Mesenchymal stem cell (in vitro differentiated cells and primary cell): ENCODE data around the gene TREX2.

Experiments
- DNase-seq: peaks from one replicate; pipeline ENCODE4 v3.0.0-alpha.2; 2013
- H2AFZ ChIP-seq: one replicate; pipeline ENCODE4 v1.6.1; 2013; ENCODE audit warnings: low read depth, mild to moderate bottlenecking, control low read depth, inconsistent platforms, low read length, moderate library complexity
- H2AK5ac ChIP-seq: 2 replicates; pipeline ENCODE4 v1.6.1; 2013; ENCODE audit warnings: low read length, moderate library complexity, mild to moderate bottlenecking, inconsistent platforms; ENCODE audit not compliant: severe bottlenecking
- H2BK120ac ChIP-seq: one replicate; pipeline ENCODE4 v1.6.1; 2013; ENCODE audit warnings: low read depth, mild to moderate bottlenecking, inconsistent platforms, low read length, moderate library complexity
- H2BK12ac ChIP-seq, 2 experiments: one replicate each; pipeline ENCODE4 v1.6.1; 2013; ENCODE audit warnings: inconsistent platforms in 2 of 2, low read length in 2 of 2, mild to moderate bottlenecking in 2 of 2, moderate library complexity in 2 of 2, control low read depth in 1 of 2
- H2BK15ac ChIP-seq: one replicate; pipeline ENCODE4 v1.6.1; 2013; ENCODE audit warnings: mild to moderate bottlenecking, low read depth, inconsistent platforms; ENCODE audit not compliant: poor library complexity, severe bottlenecking
- H2BK5ac ChIP-seq: 2 replicates; pipeline ENCODE4 v1.6.1; 2013; ENCODE audit warnings: low read depth, mild to moderate bottlenecking, low read length, control low read depth, inconsistent platforms; ENCODE audit not compliant: poor library complexity, severe bottlenecking
- H3K14ac ChIP-seq, 2 experiments: one replicate each; pipeline ENCODE4 v1.6.1; 2013; ENCODE audit warnings: inconsistent platforms in 2 of 2, low read length in 2 of 2, control low read depth in 1 of 2, mild to moderate bottlenecking in 1 of 2, moderate library complexity in 1 of 2
- H3K18ac ChIP-seq, 2 experiments: one replicate each; pipeline ENCODE4 v1.6.1; 2013; ENCODE audit warnings: inconsistent platforms in 2 of 2, low read length in 2 of 2, control low read depth in 1 of 2, low read depth in 1 of 2, mild to moderate bottlenecking in 1 of 2
- H3K23ac ChIP-seq, 2 experiments: one replicate each; pipeline ENCODE4 v1.6.1; 2013; ENCODE audit warnings: inconsistent platforms in 2 of 2, low read length in 2 of 2, mild to moderate bottlenecking in 2 of 2, moderate library complexity in 2 of 2, control low read depth in 1 of 2
- H3K27ac ChIP-seq: 2 replicates; pipeline ENCODE4 v1.5.1; 2013; ENCODE audit warnings: mild to moderate bottlenecking, moderate library complexity, low read length, control low read depth, inconsistent platforms; ENCODE audit not compliant: poor library complexity, severe bottlenecking
- H3K27me3 ChIP-seq, 2 experiments: 2 replicates each; pipeline versions ENCODE4 v1.6.1 to v1.7.0; 2013; ENCODE audit warnings: low read length in 2 of 2, mild to moderate bottlenecking in 2 of 2, moderate library complexity in 2 of 2, control low read depth in 1 of 2, inconsistent platforms in 1 of 2; ENCODE audit not compliant: control insufficient read depth in 1 of 2, insufficient read depth in 1 of 2
- H3K36me3 ChIP-seq, 2 experiments: 2 replicates each; pipeline versions ENCODE4 v1.6.1 to v1.7.0; 2013; ENCODE audit warnings: low read length in 2 of 2, control low read depth in 1 of 2, inconsistent platforms in 1 of 2, low read depth in 1 of 2, mild to moderate bottlenecking in 1 of 2; ENCODE audit not compliant: insufficient read depth in 2 of 2, control insufficient read depth in 1 of 2
- H3K4ac ChIP-seq, 2 experiments: one replicate each; pipeline ENCODE4 v1.6.1; 2013; ENCODE audit warnings: inconsistent platforms in 2 of 2, low read length in 2 of 2, mild to moderate bottlenecking in 2 of 2, moderate library complexity in 2 of 2, control low read depth in 1 of 2, low read depth in 1 of 2
- H3K4me1 ChIP-seq: 2 replicates; pipeline ENCODE4 v1.6.1; 2013; ENCODE audit warnings: low read depth, low read length, control low read depth; ENCODE audit not compliant: control insufficient read depth, insufficient read depth
- H3K4me2 ChIP-seq: 2 replicates; pipeline ENCODE4 v1.6.1; 2013; ENCODE audit warnings: low read length, mild to moderate bottlenecking, inconsistent platforms; ENCODE audit not compliant: poor library complexity, severe bottlenecking
- H3K4me3 ChIP-seq, 2 experiments: 2 replicates each; pipeline versions ENCODE4 v1.5.1 to v1.7.0; 2013; ENCODE audit warnings: low read length in 2 of 2, mild to moderate bottlenecking in 2 of 2, control low read depth in 1 of 2, low read depth in 1 of 2; ENCODE audit not compliant: insufficient read depth in 1 of 2
- H3K79me1 ChIP-seq: replicated peaks from 2 replicates; pipeline ENCODE4 v1.6.1; 2013; ENCODE audit warnings: mild to moderate bottlenecking, control low read depth, low read length, inconsistent platforms; ENCODE audit not compliant: poor library complexity, severe bottlenecking
- H3K9ac ChIP-seq: 2 replicates; pipeline ENCODE4 v1.7.0; 2013; ENCODE audit warnings: mild to moderate bottlenecking, low read length, moderate library complexity
- H3K9me3 ChIP-seq: 2 replicates; pipeline ENCODE4 v1.7.0; 2013; ENCODE audit warnings: mild to moderate bottlenecking, low read length; ENCODE audit not compliant: control insufficient read depth
- H4K8ac ChIP-seq: one replicate; pipeline ENCODE4 v1.6.1; 2013; ENCODE audit warnings: inconsistent platforms, mild to moderate bottlenecking, low read length, moderate library complexity
- H4K91ac ChIP-seq: one replicate; pipeline ENCODE4 v1.6.1; 2013; ENCODE audit warnings: mild to moderate bottlenecking, low read length, inconsistent platforms
- WGBS: methylation state at CpG from one replicate; pipeline ENCODE4 v1.1.7; 2013; ENCODE audit warnings: mixed read lengths; 5-methylcytosine and 5-hydroxymethylcytosine counted together

Gene TREX2

DNA sequence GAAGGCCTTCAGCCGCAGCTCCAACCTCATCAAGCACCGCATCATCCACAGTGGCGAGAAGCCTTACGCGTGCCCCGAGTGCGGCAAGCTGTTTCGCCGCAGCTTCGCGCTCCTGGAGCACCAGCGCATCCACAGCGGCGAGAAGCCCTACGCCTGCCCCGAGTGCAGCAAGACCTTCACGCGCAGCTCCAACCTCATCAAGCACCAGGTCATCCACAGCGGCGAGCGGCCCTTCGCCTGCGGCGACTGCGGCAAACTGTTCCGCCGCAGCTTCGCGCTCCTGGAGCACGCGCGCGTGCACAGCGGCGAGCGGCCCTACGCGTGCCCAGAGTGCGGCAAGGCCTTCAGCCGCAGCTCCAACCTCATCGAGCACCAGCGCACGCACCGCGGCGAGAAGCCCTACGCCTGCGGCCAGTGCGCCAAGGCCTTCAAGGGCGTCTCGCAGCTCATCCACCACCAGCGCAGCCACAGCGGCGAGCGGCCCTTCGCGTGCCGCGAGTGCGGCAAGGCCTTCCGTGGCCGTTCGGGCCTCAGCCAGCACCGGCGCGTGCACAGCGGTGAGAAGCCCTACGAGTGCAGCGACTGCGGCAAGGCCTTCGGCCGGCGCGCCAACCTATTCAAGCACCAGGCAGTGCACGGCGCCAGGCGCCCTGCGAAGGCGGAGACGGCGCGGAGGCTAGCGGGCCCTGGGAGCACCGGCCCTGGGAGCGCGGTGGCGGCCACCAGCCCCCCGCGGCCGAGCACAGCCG is 24.8 kb downstream of the TREX2 start:
- Histone ChIP-seq H3K14ac (no peak overlapping the region), H3K4me2 (no peak overlapping the region), H3K9me3 (no peaks in the 10 kb centered on the region), H3K18ac (no peak overlapping the region), H3K4me3 (no peak overlapping the region), H2BK5ac (no peak overlapping the region), H4K91ac (no peak overlapping the region), H3K27ac (no peak overlapping the region), H3K79me1 (no peaks in the 10 kb centered on the region), H4K8ac (no peak overlapping the region), H3K23ac (no peak overlapping the region), H2BK12ac (no peak overlapping the region), H3K9ac (no peak overlapping the region), H3K36me3 (no peaks in the 10 kb centered on the region), H2BK120ac (no peak overlapping the region), H3K4ac (no peak overlapping the region), H2BK15ac (no peak overlapping the region), H2AK5ac (no peak overlapping the region), H3K4me1 (peaks cover 2% of the 10 kb centered on the region), H3K27me3 (peaks cover 13 to 72% of the 10 kb centered on the region in 2 experiments), H2AFZ (no peak overlapping the region)
- WGBS = 98% methylated on average over 61 of the region's 91 CpGs
- no peak for DNase-seq

DNA sequence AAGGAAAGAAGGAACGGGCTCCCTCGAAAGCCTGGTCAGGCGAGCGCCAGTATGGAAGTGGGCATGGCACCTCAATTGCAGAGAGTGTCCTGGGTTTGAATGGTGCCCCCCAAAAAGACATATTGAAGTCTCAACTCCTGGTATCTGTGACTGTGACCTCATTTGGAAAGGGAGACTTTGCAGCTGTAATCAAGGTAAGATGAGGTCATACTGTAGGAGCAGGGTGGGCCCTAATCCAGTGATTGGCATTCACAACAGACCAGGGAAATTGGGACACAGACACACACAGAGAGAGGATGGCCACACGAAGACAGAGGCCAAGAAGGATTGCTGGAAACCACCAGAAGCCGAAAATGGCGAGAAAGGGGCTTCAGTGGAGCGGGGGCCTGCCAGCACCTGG is 28.2 kb downstream of the TREX2 start:
- H3K4me1 ChIP-seq = peaks cover 2% of the 10 kb centered on the region
- no peak overlapping the region for H3K4ac ChIP-seq
- H3K9ac ChIP-seq = no peak overlapping the region
- H3K9me3 ChIP-seq = no peaks in the 10 kb centered on the region
- no peak overlapping the region for H2AK5ac ChIP-seq
- no peak overlapping the region for H3K18ac ChIP-seq
- no peak overlapping the region for H4K8ac ChIP-seq
- 80% methylated on average over 8 of the region's 8 CpGs for WGBS
- no peak overlapping the region for H4K91ac ChIP-seq
- no peak overlapping the region for H3K23ac ChIP-seq
- H2AFZ ChIP-seq = no peak overlapping the region
- no peak overlapping the region for H3K4me2 ChIP-seq
- no peak overlapping the region for H3K4me3 ChIP-seq
- DNase-seq = no peak
- H2BK15ac ChIP-seq = no peak overlapping the region
- H3K36me3 ChIP-seq = no peaks in the 10 kb centered on the region
- H3K27ac ChIP-seq = no peak overlapping the region
- H3K79me1 ChIP-seq = no peaks in the 10 kb centered on the region
- no peak overlapping the region for H2BK12ac ChIP-seq
- peaks cover 13 to 71% of the 10 kb centered on the region in 2 experiments for H3K27me3 ChIP-seq
- H2BK120ac ChIP-seq = no peak overlapping the region
- no peak overlapping the region for H3K14ac ChIP-seq
- H2BK5ac ChIP-seq = no peak overlapping the region

DNA sequence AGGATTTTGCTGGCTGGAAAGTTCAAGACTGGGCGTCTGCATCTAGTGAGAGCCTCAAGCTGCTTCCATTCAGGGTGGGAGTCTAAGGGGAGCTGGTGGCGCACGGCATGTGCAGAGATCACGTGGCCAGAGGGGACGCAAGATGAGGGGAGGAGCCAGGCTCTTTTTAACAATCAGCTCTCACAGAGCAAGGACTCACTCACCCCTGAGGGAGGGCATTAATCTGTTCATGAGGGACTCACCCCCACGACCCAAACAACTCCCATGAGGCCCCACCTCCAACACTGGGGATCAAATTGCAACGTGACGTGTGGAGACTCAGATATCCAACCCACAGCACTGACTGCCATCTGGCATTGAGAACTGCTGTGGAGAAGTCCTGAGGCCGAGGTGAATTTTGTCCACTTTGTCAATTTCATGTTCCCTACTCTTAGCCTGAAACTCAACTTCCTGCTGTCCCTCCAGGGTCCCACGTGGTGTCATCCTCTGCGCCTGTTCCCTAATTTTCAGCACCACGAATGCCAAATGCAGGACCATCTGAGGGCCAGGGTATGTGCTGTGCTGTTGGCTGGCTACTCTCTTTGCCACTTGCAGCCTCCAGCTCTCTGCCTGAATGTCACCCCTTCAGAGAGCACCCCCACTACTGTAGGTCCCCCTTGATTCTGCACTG is 28.9 kb downstream of the TREX2 start:
- H3K27ac ChIP-seq = no peak overlapping the region
- H2AFZ ChIP-seq = no peak overlapping the region
- no peak overlapping the region for H3K4me3 ChIP-seq
- no peaks in the 10 kb centered on the region for H3K79me1 ChIP-seq
- H2BK5ac ChIP-seq = no peak overlapping the region
- H2BK12ac ChIP-seq = no peak overlapping the region
- H3K9ac ChIP-seq = no peak overlapping the region
- no peak overlapping the region for H3K4me2 ChIP-seq
- no peaks in the 10 kb centered on the region for H3K36me3 ChIP-seq
- H3K18ac ChIP-seq = no peak overlapping the region
- H2BK120ac ChIP-seq = no peak overlapping the region
- no peak overlapping the region for H3K14ac ChIP-seq
- no peak for DNase-seq
- H2BK15ac ChIP-seq = no peak overlapping the region
- no peak overlapping the region for H4K91ac ChIP-seq
- H3K23ac ChIP-seq = no peak overlapping the region
- no peak overlapping the region for H4K8ac ChIP-seq
- 75% methylated on average over 10 of the region's 12 CpGs for whole genome bisulfite sequencing
- no peaks in the 10 kb centered on the region for H3K9me3 ChIP-seq
- no peak overlapping the region for H2AK5ac ChIP-seq
- H3K4me1 ChIP-seq = peaks cover 2% of the 10 kb centered on the region
- H3K27me3 ChIP-seq = peaks cover 20 to 76% of the 10 kb centered on the region in 2 experiments
- no peak overlapping the region for H3K4ac ChIP-seq

DNA sequence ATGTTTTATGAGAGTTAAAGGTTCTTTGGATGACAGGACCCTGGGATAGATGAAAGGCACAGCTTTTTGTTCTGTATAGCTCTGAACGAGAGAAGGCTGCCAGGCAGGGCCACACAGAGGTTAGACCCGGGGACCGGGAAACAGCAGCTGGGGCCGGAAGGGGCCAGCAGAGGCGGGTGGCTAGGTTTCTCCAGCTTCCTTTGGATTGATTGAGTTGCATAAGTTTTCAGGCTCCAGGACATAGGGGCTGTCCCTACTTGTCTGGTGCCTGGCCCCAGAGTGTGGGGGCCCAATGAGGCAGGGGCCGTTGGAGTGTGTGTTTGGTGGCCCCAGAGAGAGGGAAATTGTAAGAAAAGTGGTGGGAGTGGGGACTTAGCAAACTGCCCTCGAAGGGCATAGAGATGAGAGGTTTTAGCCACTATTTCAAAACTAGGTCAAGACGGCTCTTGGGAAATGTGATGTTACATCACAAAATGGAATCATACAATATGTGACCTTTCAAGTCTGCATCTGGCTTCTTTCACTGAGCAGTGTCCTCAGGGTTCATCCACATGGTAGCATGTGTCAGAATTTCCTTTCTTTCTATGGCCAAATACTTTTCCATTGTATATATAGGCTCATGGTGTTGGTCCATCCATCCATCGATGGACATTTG is 30.9 kb downstream of the TREX2 start:
- Histone ChIP-seq H3K36me3 (no peaks in the 10 kb centered on the region), H2BK15ac (no peak overlapping the region), H3K9me3 (no peaks in the 10 kb centered on the region), H3K79me1 (no peaks in the 10 kb centered on the region), H4K91ac (no peak overlapping the region), H3K27me3 (peaks cover 31 to 87% of the 10 kb centered on the region in 2 experiments), H3K4ac (no peak overlapping the region), H2BK12ac (no peak overlapping the region), H3K4me3 (no peak overlapping the region), H4K8ac (no peak overlapping the region), H2AFZ (no peak overlapping the region), H3K4me1 (peaks cover 2% of the 10 kb centered on the region), H3K27ac (no peak overlapping the region), H3K14ac (no peak overlapping the region), H3K23ac (no peak overlapping the region), H3K4me2 (no peak overlapping the region), H3K9ac (no peak overlapping the region), H2BK5ac (no peak overlapping the region), H3K18ac (no peak overlapping the region), H2BK120ac (no peak overlapping the region), H2AK5ac (no peak overlapping the region)
- peak; percentile 46 for DNase-seq
- 82% methylated on average over 7 of the region's 9 CpGs for WGBS
